H9 (cell line): Measurements from ENCODE around the gene RPS17. TPM values are rescaled to one million over a fixed set of nuclear protein-coding genes. Genes with fewer than 3 reads are reported as not detected.
A peak's percentile ranks its signal among the peaks of the same experiment; 100 is the strongest.

Experiments used
- DNase-seq: peaks from one replicate; pipeline ENCODE4 v3.0.0-alpha.2; 2017
- H2AFZ ChIP-seq: one replicate; pipeline ENCODE4 v1.6.1; 2013; ENCODE audit warnings: mild to moderate bottlenecking, low read length, control low read depth, moderate library complexity
- H2AK5ac ChIP-seq: 2 replicates; pipeline ENCODE4 v1.6.1; 2013; ENCODE audit warnings: low read length, control low read depth, mixed read lengths; ENCODE audit not compliant: insufficient read length
- H2BK120ac ChIP-seq: one replicate; pipeline ENCODE4 v1.6.1; 2013; ENCODE audit warnings: low read depth, mild to moderate bottlenecking, low read length, control low read depth, inconsistent platforms; ENCODE audit not compliant: poor library complexity, severe bottlenecking
- H2BK12ac ChIP-seq: 2 replicates; pipeline ENCODE4 v1.6.1; 2013; ENCODE audit warnings: low read length, control low read depth, mixed read lengths, low read depth; ENCODE audit not compliant: insufficient read length
- H2BK15ac ChIP-seq: 2 replicates; pipeline ENCODE4 v1.6.1; 2013; ENCODE audit warnings: low read depth, low read length, control low read depth
- H2BK20ac ChIP-seq: one replicate; pipeline ENCODE4 v1.6.1; 2013; ENCODE audit warnings: low read depth, mild to moderate bottlenecking, low read length, control low read depth, inconsistent platforms; ENCODE audit not compliant: poor library complexity, severe bottlenecking
- H2BK5ac ChIP-seq: 2 replicates; pipeline ENCODE4 v1.6.1; 2013; ENCODE audit warnings: low read length, control low read depth, mixed read lengths; ENCODE audit not compliant: insufficient read length
- H3K14ac ChIP-seq: 2 replicates; pipeline ENCODE4 v1.6.1; 2013; ENCODE audit warnings: low read length, control low read depth; ENCODE audit not compliant: insufficient read depth
- H3K18ac ChIP-seq: 2 replicates; pipeline ENCODE4 v1.6.1; 2013; ENCODE audit warnings: low read depth, mild to moderate bottlenecking, mixed read lengths, low read length, control low read depth; ENCODE audit not compliant: insufficient read length
- H3K23ac ChIP-seq: 2 replicates; pipeline ENCODE4 v1.6.1; 2013; ENCODE audit warnings: low read length, control low read depth, mixed read lengths, low read depth; ENCODE audit not compliant: insufficient read length
- H3K23me2 ChIP-seq: 2 replicates; pipeline ENCODE4 v1.6.1; 2013; ENCODE audit warnings: low read depth, mild to moderate bottlenecking, mixed read lengths, low read length, control low read depth; ENCODE audit not compliant: insufficient read length, poor library complexity, severe bottlenecking
- H3K27ac ChIP-seq: 2 replicates; pipeline ENCODE4 v1.5.1; 2013; ENCODE audit warnings: low read length, control low read depth, mixed read lengths, low read depth; ENCODE audit not compliant: insufficient read length
- H3K27me3 ChIP-seq: 2 replicates; pipeline ENCODE4 v1.6.1; 2013; ENCODE audit warnings: low read length, control low read depth, inconsistent platforms; ENCODE audit not compliant: insufficient read depth
- H3K4ac ChIP-seq: 2 replicates; pipeline ENCODE4 v1.6.1; 2013; ENCODE audit warnings: low read depth, mild to moderate bottlenecking, control low read depth, inconsistent platforms, low read length, moderate library complexity
- H3K4me1 ChIP-seq: 2 replicates; pipeline ENCODE4 v1.6.1; 2013; ENCODE audit warnings: low read length, control low read depth, inconsistent platforms; ENCODE audit not compliant: insufficient read depth
- H3K4me2 ChIP-seq: 2 replicates; pipeline ENCODE4 v1.6.1; 2013; ENCODE audit warnings: low read length, control low read depth, mixed read lengths; ENCODE audit not compliant: insufficient read length, insufficient read depth
- H3K56ac ChIP-seq: 2 replicates; pipeline ENCODE4 v1.6.1; 2013; ENCODE audit warnings: low read depth, mild to moderate bottlenecking, mixed read lengths, low read length, control low read depth; ENCODE audit not compliant: insufficient read length
- H3K79me1 ChIP-seq: 2 replicates; pipeline ENCODE4 v1.6.1; 2013; ENCODE audit warnings: low read depth, mild to moderate bottlenecking, moderate library complexity, low read length, control low read depth, inconsistent platforms; ENCODE audit not compliant: insufficient read depth, poor library complexity, severe bottlenecking
- H3K79me2 ChIP-seq: 2 replicates; pipeline ENCODE4 v1.6.1; 2013; ENCODE audit warnings: low read length, control low read depth, inconsistent platforms; ENCODE audit not compliant: insufficient read depth
- H3K9ac ChIP-seq: 2 replicates; pipeline ENCODE4 v1.6.1; 2013; ENCODE audit warnings: low read length, control low read depth, mixed read lengths; ENCODE audit not compliant: insufficient read length; ENCODE audit errors: extremely low read depth
- H3K9me3 ChIP-seq: one replicate; pipeline ENCODE4 v1.6.1; 2013; ENCODE audit warnings: low read depth, low read length, inconsistent platforms; ENCODE audit not compliant: control insufficient read depth
- H3T11ph ChIP-seq: one replicate; pipeline ENCODE4 v1.6.1; 2013; ENCODE audit warnings: mild to moderate bottlenecking, low read length, control low read depth, inconsistent platforms
- H4K20me1 ChIP-seq: one replicate; pipeline ENCODE4 v1.6.1; 2013; ENCODE audit not compliant: control insufficient read depth, insufficient read length, insufficient read depth
- H4K5ac ChIP-seq: 2 replicates; pipeline ENCODE4 v1.6.1; 2013; ENCODE audit warnings: low read depth, mild to moderate bottlenecking, mixed read lengths, low read length, control low read depth; ENCODE audit not compliant: insufficient read length
- H4K8ac ChIP-seq: replicated peaks from 2 replicates; pipeline ENCODE4 v1.6.1; 2013; ENCODE audit warnings: low read length, control low read depth, mixed read lengths, low read depth; ENCODE audit not compliant: insufficient read length
- H4K91ac ChIP-seq: 2 replicates; pipeline ENCODE4 v1.6.1; 2013; ENCODE audit warnings: low read depth, mild to moderate bottlenecking, moderate library complexity, mixed read lengths, low read length, control low read depth; ENCODE audit not compliant: insufficient read length
- H3K27ac Mint-ChIP-seq, 3 experiments: 2 replicates in 2 of 3; 3 replicates in 1 of 3; pipeline ENCODE4 v1.8.0; 2020 to 2021; ENCODE audit warnings: mixed read lengths in 3 of 3, mild to moderate bottlenecking in 1 of 3, moderate library complexity in 1 of 3
- H3K27me3 Mint-ChIP-seq: 2 replicates; pipeline ENCODE4 v1.8.0; 2021; ENCODE audit warnings: low read depth, mild to moderate bottlenecking, moderate library complexity, mixed read lengths
- H3K36me3 Mint-ChIP-seq, 3 experiments: 2 replicates in 2 of 3; 3 replicates in 1 of 3; pipeline ENCODE4 v1.8.0; 2020 to 2021; ENCODE audit warnings: low read depth in 3 of 3, mixed read lengths in 3 of 3; ENCODE audit not compliant: insufficient read depth in 1 of 3
- H3K4me1 Mint-ChIP-seq, 2 experiments: 2 replicates each; pipeline ENCODE4 v1.8.0; 2020; ENCODE audit warnings: mixed read lengths in 2 of 2
- H3K4me3 Mint-ChIP-seq, 2 experiments: 2 replicates in 1 of 2; 3 replicates in 1 of 2; pipeline ENCODE4 v1.8.0; 2020 to 2021; ENCODE audit warnings: mild to moderate bottlenecking in 2 of 2, mixed read lengths in 2 of 2, moderate library complexity in 1 of 2
- H3K9me3 Mint-ChIP-seq, 2 experiments: 2 replicates in 1 of 2; 3 replicates in 1 of 2; pipeline ENCODE4 v1.8.0; 2020; ENCODE audit warnings: mild to moderate bottlenecking in 2 of 2, mixed read lengths in 2 of 2, moderate library complexity in 1 of 2
- WGBS: extraction: QIAGEN DNeasy Blood & Tissue Kit; methylation state at CpG from one replicate; pipeline ENCODE4 v1.1.7; 2013; ENCODE audit warnings: missing lambda C conversion rate, low lambda C conversion rate, mixed read lengths; ENCODE audit not compliant: insufficient read length; ENCODE audit errors: extremely low coverage; 5-methylcytosine and 5-hydroxymethylcytosine counted together
- total RNA-seq: library from RNA; stranded (reverse); gene quantifications from 2 replicates; pipeline ENCODE4 v1.2.1, GENCODE V29; 2021
- TF ChIP-seq, protein P1 (sequence below): fragments of 200-600 bp; sonication (generic); conservative IDR thresholded peaks from 3 replicates; pipeline ENCODE4 v1.8.0; 2021; ENCODE audit warnings: antibody characterized with exemption, mild to moderate bottlenecking

The RPS17 gene
- total RNA-seq, 1 experiment from 2014 or later: 2,597 TPM

DNA sequence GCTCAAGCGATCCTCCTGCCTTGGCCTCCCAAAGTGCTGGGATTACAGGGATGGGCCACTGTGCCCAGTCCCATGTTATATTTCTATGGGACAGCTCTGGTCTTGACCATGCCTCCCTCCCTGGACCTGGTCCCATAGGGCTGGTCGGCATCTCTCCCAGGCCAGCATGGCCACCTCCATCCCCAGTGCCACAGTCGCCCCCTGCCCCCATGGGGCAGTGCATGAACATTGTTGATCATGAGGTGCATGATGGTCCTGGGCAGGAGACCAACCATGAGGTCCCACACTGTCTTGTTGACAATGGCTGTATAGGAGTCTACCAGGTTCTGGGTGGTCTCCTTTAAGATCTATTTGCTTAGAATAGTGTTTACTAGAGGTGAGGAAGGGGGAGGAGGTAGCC is 6.5 kb downstream of the RPS17 start:
- H3K27ac ChIP-seq: no peak overlapping the region
- H3K79me1 ChIP-seq: no peaks in the 10 kb centered on the region
- no peak overlapping the region for H3K14ac ChIP-seq
- H3K56ac ChIP-seq: no peak overlapping the region
- Mint-ChIP-seq H3K9me3 (no peaks in the 10 kb centered on the region), H3K27me3 (no peaks in the 10 kb centered on the region; the same call in 1 of the 2 replicates), H3K27ac (no peak overlapping the region), H3K4me3 (no peak overlapping the region), H3K36me3 (peaks cover 42 to 65% (median 48%) of the 10 kb centered on the region in 3 experiments), H3K4me1 (peaks cover 19 to 23% of the 10 kb centered on the region in 2 experiments)
- no peak overlapping the region for H2BK15ac ChIP-seq
- H2BK20ac ChIP-seq: no peak overlapping the region
- peaks cover 2% of the 10 kb centered on the region; the same call in 1 of the 2 replicates for H3K79me2 ChIP-seq
- no peak overlapping the region for H3T11ph ChIP-seq
- H2BK5ac ChIP-seq: no peak overlapping the region
- no peak overlapping the region for H2AFZ ChIP-seq
- no CpG with 5 or more reads among the region's 3 CpGs for WGBS
- peak; percentile 25 for DNase-seq
- no peak overlapping the region for H2AK5ac ChIP-seq
- no peak overlapping the region for H3K23ac ChIP-seq
- H3K9me3 ChIP-seq: no peaks in the 10 kb centered on the region
- H3K4me1 ChIP-seq: 0 out of 2 replicates have a peak, but pooled peaks cover 2% of the 10 kb centered on the region
- H2BK120ac ChIP-seq: no peak overlapping the region
- no peak overlapping the region for H4K8ac ChIP-seq
- H3K23me2 ChIP-seq: peaks cover 4% of the 10 kb centered on the region
- no peak overlapping the region for H2BK12ac ChIP-seq
- no peak overlapping the region for H3K4me2 ChIP-seq
- no peaks in the 10 kb centered on the region for H3K27me3 ChIP-seq
- no peak overlapping the region for H3K4ac ChIP-seq
- H4K20me1 ChIP-seq: no peaks in the 10 kb centered on the region
- no peak overlapping the region for H4K5ac ChIP-seq
- H3K9ac ChIP-seq: no peak overlapping the region
- no peak overlapping the region for H4K91ac ChIP-seq
- no peak overlapping the region for H3K18ac ChIP-seq
- TF ChIP-seq, protein P1, sequence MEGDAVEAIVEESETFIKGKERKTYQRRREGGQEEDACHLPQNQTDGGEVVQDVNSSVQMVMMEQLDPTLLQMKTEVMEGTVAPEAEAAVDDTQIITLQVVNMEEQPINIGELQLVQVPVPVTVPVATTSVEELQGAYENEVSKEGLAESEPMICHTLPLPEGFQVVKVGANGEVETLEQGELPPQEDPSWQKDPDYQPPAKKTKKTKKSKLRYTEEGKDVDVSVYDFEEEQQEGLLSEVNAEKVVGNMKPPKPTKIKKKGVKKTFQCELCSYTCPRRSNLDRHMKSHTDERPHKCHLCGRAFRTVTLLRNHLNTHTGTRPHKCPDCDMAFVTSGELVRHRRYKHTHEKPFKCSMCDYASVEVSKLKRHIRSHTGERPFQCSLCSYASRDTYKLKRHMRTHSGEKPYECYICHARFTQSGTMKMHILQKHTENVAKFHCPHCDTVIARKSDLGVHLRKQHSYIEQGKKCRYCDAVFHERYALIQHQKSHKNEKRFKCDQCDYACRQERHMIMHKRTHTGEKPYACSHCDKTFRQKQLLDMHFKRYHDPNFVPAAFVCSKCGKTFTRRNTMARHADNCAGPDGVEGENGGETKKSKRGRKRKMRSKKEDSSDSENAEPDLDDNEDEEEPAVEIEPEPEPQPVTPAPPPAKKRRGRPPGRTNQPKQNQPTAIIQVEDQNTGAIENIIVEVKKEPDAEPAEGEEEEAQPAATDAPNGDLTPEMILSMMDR: no peak
